Tibial artery (tissue), 4 donors: ENCODE measurements around the gene PLAC8.

ENCODE experiments used
- DNase-seq, 2 donors: peaks; one replicate each; pipeline ENCODE4 v3.0.0-alpha.2; 2019
- H3K27ac ChIP-seq, 2 donors: fragments of 200-600 bp; sonication (generic) in 1 of 2; 1 replicate in 1 of 2; 2 replicates in 1 of 2; pipeline ENCODE4 v1.5.1; 2018 to 2019; ENCODE audit warnings: mild to moderate bottlenecking in 1 of 2
- H3K27me3 ChIP-seq, 2 donors: fragments of 200-600 bp; sonication (generic) in 1 of 2; one replicate each; pipeline versions ENCODE4 v1.5.1 to v1.6.0; 2016 to 2019
- H3K36me3 ChIP-seq, 3 donors: fragments of 200-600 bp; sonication (generic) in 2 of 3; one replicate each; pipeline ENCODE4 v1.5.1; 2016 to 2019; ENCODE audit warnings: mild to moderate bottlenecking in 2 of 3
- H3K4me1 ChIP-seq, 4 donors: fragments of 200-600 bp; sonication (generic) in 2 of 4; 1 replicate in 3 of 4; 2 replicates in 1 of 4; pipeline ENCODE4 v1.5.1; 2016 to 2019
- H3K4me3 ChIP-seq, 2 donors: fragments of 200-600 bp; sonication (generic) in 1 of 2; 1 replicate in 1 of 2; 2 replicates in 1 of 2; pipeline ENCODE4 v1.5.1; 2018 to 2019; ENCODE audit warnings: mild to moderate bottlenecking in 2 of 2
- H3K9me3 ChIP-seq, 3 donors: fragments of 200-600 bp; sonication (generic) in 1 of 3; one replicate each; pipeline ENCODE4 v1.5.1; 2016 to 2019
- intact Hi-C: fragments of 100-400 bp; cut with DNase I; formaldehyde crosslinking; loops from one replicate; pipeline ENCODE4 v1.15.0; 2023; ENCODE audit warnings: low total_unique reads
- TF ChIP-seq, protein P1 (sequence below), 2 experiments: fragments of 200-600 bp in 1 of 2; fragments of 450-650 bp in 1 of 2; IDR thresholded peaks; one replicate each; pipeline ENCODE4 v1.5.1; 2017 to 2019; ENCODE audit warnings: antibody characterized with exemption in 2 of 2, mild to moderate bottlenecking in 1 of 2, moderate library complexity in 1 of 2

The PLAC8 gene

DNA sequence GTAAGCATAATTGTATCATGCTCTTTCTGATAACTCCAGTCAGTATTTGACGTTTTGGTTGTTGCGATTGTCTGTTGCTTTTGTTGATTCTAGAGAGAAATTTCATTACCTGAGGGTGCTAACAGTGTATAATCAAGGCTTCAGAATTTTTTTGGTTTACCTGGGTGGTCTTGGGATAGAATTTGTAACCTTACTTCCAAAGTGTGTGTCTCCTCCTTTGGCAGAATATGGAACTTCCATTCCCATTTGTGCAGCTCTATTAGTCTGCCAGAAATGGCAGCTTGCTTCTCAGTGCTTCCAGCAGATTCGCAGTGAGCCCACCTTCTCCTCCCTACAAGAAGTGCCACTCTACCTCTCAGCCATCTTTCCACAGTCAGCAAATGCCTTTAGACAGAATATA, 74.3 kb downstream of the PLAC8 start:
- Histone ChIP-seq H3K4me1 (peaks cover 0 to 31% (median 16%) of the 10 kb centered on the region in 4 donors), H3K9me3 (no peaks in the 10 kb centered on the region), H3K27me3 (no peaks in the 10 kb centered on the region), H3K4me3 (no peak overlapping the region), H3K36me3 (no peaks in the 10 kb centered on the region), H3K27ac (no peak overlapping the region)
- no peak for DNase-seq
- intact Hi-C loops = no loop called here
- TF ChIP-seq, protein P1, sequence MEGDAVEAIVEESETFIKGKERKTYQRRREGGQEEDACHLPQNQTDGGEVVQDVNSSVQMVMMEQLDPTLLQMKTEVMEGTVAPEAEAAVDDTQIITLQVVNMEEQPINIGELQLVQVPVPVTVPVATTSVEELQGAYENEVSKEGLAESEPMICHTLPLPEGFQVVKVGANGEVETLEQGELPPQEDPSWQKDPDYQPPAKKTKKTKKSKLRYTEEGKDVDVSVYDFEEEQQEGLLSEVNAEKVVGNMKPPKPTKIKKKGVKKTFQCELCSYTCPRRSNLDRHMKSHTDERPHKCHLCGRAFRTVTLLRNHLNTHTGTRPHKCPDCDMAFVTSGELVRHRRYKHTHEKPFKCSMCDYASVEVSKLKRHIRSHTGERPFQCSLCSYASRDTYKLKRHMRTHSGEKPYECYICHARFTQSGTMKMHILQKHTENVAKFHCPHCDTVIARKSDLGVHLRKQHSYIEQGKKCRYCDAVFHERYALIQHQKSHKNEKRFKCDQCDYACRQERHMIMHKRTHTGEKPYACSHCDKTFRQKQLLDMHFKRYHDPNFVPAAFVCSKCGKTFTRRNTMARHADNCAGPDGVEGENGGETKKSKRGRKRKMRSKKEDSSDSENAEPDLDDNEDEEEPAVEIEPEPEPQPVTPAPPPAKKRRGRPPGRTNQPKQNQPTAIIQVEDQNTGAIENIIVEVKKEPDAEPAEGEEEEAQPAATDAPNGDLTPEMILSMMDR (IDR thresholded peaks at IDR 0.05) = no peak
